HepG2 (cell line): ENCODE data around the gene CCL27. TPM values are rescaled to one million over a fixed set of nuclear protein-coding genes. Genes with fewer than 3 reads are reported as not detected.

Source experiments
- ARID5B ChIP-seq: IDR thresholded peaks from 2 replicates; pipeline ENCODE4 v1.4.0; 2020; ENCODE audit warnings: mild to moderate bottlenecking, missing genetic modification reagents
- HMGXB4 ChIP-seq, 2 experiments: sonication (generic) in 1 of 2; formaldehyde crosslinking in 1 of 2; IDR thresholded peaks; 2 replicates each; pipeline versions ENCODE4 v1.4.0 to v1.6.1; 2018 to 2020; ENCODE audit warnings: missing genetic modification reagents in 2 of 2, borderline replicate concordance in 1 of 2, low read depth in 1 of 2, mild to moderate bottlenecking in 1 of 2, missing biosample characterization in 1 of 2
- ZBED4 ChIP-seq: sonication (generic); formaldehyde crosslinking; IDR thresholded peaks from 2 replicates; pipeline ENCODE4 v1.4.0; 2020; ENCODE audit warnings: missing genetic modification reagents, borderline replicate concordance
- ZFAT ChIP-seq: sonication (generic); formaldehyde crosslinking; conservative IDR thresholded peaks from 2 replicates; pipeline ENCODE4 v1.8.1; 2023; ENCODE audit warnings: missing genetic modification reagents, inconsistent platforms
- ZFP91 ChIP-seq: sonication (generic); formaldehyde crosslinking; IDR thresholded peaks from 2 replicates; pipeline ENCODE4 v1.9.0; 2022; ENCODE audit warnings: missing genetic modification reagents, mild to moderate bottlenecking, borderline replicate concordance
- ZGPAT ChIP-seq: IDR thresholded peaks from 2 replicates; pipeline ENCODE4 v1.6.1; 2016; ENCODE audit warnings: mild to moderate bottlenecking
- ZNF609 ChIP-seq: sonication (generic); formaldehyde crosslinking; IDR thresholded peaks from 2 replicates; pipeline ENCODE4 v1.4.0; 2020; ENCODE audit warnings: mild to moderate bottlenecking, missing genetic modification reagents, borderline replicate concordance
- polyA plus RNA-seq, 8 experiments: library from polyadenylated mRNA; depleted of rRNA in 3 of 8; stranded (reverse) in 7 of 8; unstranded in 1 of 8; fragments of >200 nt; fragmentation: Illumina TruSeq in 4 of 8; extraction: Trizol in 4 of 8; gene quantifications; 2 replicates each; pipeline versions ENCODE4 v1.2.1 to v1.2.3, GENCODE V29; 2011 to 2016; ENCODE audit warnings: low read depth in 4 of 8, missing spikeins in 1 of 8, mixed read lengths in 1 of 8; ENCODE audit not compliant: insufficient read depth in 1 of 8
- total RNA-seq, 5 experiments: library from RNA; depleted of rRNA; stranded (reverse); fragments of >200 nt; fragmentation: Illumina TruSeq; extraction: Trizol; gene quantifications; 2 replicates each; pipeline ENCODE4 v1.2.3, GENCODE V29; 2016; ENCODE audit warnings: low read depth in 1 of 5

CCL27 gene
- total and polyA plus RNA-seq, 2 of the 13 experiments (the other 11 are each of a cell fraction or from before 2014, with no cell fraction given) = not detected

GRCh38 chr9:34701023-34701768, 38.7 kb upstream of the CCL27 start (continued):
- TF ChIP-seq ARID5B (CRISPR knock-in tag) (peak; percentile 22; the same call in 1 of the 2 replicates), ZFP91 (CRISPR knock-in tag) (peak; percentile 46; the same call in 1 of the 2 replicates), ZBED4 (CRISPR knock-in tag) (no peak), ZNF609 (no peak), ZFAT (CRISPR knock-in tag) (no peak), ZGPAT (0 out of 2 replicates have a peak, but pooled peaks have one; percentile 37), HMGXB4 (CRISPR knock-in tag; IDR thresholded peaks at IDR 0.05; ENCODE audit: borderline replicate concordance in 1 of 2, low read depth in 1 of 2) (peak; percentile 51 to 53; a peak in 3 of 4 replicates)
